HG03025 (cell line): ENCODE data around the gene LETM1.

ENCODE experiments used
- ATAC-seq: cut with Tn5 transposase; IDR thresholded peaks from one replicate; pipeline ENCODE4 v1.9.1; 2021; ENCODE audit warnings: mild to moderate bottlenecking, moderate library complexity; ENCODE audit not compliant: unreplicated experiment, low FRiP score

Gene LETM1

DNA sequence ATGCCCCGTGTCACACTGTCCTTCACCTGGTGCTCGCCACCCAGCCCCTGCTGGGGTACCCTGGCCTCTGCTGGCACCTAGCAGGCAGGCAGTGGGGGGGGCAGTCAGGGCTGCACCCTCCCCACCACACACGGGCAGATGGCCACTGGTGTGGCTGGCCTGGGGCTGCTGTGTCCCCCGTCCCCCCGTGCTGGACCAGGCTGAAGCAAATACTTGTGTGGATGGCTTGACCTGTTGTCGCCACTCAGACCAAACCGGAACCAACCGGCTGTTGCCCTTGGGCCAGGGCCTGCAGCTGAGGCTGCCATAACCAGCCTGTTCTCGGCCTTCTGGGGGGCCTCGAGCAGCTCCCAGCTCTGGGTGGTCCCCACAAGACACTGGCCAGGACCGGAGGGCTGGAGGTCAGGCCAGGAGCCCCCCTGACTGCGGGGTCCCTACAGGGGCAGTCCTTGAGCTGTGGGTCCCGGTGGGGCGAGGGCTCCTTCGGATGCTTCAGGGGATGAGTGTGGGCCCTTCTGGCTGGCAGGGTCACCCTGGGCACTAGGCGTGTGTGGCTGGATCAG, 58.6 kb downstream of the LETM1 start:
- ATAC-seq = no peak

DNA sequence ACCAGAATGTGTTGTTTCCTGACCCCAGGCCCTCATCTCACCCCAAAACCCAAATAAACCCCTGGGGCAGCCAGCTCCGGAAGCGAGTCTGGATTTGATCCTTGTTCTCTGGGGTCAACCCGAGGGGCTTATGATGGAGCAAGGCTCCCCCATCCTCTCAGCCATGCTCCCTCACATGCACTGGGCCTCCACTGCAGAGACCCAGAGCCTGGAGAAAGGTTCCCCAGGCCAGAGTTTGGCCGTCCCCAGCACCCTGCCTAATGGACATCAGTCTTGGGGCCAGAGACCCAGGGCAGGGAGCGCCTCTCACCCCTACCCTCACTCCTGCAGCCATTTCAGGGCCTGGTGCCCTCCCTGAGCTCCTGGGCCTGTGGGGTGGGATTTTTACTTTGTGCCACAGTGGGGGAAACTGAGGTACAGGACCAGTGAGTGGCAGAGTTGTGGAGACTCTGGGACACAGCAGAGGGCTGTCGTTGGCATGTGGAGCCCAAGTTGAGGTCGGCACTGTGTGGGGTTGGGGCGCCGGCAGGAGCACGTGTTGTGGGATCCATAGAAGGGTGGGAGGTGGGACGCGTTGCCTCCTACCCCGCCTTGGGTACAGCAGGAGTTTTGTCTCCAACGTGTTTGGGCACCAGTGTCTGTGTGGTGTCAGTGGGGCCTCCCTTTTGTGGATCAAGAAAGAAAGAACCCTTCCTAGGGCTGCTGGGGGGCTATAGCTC, 59.3 kb downstream of the LETM1 start:
- no peak for ATAC-seq

DNA sequence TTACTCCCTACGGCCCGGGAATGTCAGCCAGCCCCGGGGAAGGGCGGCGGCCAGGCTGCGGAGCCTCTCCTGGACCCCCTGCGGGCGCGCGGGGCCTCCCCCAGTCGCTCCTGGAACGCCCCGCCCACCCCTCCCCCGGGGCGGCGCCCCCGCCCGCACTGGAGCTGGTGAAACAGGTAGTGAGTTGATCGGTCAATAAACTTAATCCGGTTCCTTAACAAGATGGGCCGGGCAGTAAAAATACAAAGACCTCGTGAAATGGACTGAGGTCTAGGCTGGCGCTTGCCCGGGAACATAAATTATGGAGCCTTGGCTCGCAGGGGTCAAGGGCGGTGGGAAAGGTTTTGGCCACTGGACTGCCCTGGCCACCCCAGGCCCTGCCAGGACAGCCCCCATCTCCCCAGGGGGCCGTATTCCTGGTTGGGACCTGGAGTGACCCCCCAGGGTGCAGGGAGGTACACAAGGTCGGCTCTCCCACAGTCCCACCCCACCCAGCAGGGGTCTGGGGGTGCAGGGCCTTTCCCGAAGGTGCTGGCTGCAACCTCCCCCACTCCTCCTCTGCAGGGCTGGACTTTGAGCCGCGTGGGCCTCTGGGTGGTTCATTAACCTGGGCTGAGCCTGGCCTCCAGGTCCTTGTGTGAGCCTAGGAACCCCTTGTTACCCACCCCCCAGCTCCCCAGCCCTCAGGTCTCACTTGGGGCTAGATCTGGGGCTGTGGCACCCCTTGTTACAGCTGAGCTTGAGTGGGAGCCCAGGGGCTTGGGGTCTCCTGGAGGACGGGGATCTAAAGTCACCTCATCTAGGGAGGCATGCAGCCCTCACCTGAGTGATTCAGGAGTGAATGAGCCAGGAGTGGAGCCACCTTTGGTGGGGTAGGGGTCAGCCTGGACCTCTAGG, 60.4 kb downstream of the LETM1 start:
- ATAC-seq = no peak

DNA sequence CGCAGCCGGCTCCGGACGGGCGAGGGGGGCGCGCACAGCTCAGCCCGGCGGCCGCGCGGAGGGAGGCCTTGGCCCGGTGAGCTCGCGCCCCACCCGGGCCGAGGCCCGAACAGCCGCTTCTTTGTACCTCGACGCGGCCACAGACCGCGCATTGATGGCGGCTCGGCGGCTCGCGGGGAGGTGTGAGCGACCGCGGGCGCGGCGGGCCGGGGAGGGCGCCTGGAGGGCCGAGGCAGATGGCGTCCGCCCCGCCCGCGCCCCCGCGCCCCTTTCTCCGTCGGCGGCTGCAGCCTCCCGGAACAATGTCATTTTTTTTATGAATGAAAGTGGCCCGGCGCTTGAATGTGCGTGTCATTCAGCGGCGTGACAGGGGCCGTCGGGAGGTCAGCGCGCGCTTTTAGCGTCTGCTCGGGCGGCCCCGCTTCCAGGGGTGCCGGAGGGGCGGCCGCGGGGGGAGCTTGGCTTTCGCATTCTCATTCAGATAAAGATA, 61.1 kb downstream of the LETM1 start:
- no peak for ATAC-seq

DNA sequence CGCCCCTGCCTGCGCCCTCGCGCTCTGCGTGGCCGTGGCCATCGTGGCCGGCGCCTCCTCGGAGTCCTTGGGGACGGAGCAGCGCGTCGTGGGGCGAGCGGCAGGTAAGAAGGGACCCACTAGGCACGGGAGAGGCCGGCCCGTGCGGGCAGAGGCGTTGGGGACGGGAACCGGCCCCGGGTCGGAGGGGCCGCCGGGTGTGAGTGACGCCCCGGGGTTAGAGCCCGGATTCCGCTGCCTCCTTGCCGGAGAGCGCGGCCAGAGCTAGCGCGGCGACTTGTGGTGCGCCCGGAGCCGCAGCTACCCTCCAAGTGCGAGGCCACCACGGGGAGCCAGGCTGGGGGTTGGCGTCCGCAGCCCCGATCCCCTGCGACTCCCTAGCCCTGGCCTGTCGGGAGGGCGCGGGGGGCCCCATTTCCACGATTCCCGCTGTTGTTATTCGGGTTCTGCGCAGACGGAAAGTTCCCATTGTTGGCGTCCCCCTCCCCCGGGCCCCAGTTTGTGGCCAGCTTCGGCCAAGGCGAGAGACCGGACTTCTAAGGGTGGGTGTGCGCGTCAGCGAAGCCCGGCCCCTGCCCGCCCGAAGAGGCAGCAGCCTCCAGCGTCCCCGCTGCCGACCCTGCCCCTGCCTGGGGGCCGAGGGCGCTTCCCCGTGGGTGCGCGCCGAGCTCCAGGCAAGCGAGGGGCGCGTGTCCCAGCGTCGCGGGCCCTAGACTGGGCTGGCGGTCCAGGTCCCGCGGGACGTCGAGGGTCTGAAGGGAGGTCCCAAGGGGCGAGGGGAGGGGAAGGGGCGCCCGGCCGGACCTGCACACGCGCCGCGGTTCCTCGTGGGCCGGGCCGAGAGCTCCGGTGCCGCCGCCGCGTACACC, 61.8 kb downstream of the LETM1 start:
- ATAC-seq = no peak

DNA sequence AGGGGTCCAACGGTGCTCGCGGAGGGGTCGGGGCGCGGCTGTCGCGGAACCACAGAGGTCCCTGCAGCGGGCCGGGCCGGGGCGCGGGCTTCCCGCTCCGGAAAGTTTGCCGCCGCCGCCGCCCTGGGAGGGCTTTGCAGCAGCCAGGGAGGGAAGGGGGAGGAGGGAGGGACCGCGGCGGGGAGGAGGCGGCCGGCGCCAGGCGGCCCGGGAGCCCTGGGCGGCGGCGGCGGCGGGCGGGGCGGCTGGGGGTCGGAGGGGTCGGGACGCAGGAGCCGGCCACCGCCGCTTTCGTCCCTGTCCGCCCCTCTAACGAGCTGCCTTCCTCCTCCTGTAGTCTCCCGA, 62.5 kb downstream of the LETM1 start:
- no peak for ATAC-seq

- no peak for ATAC-seq
Measured at GRCh38 chr4:1792832-1793495, 63.0 kb downstream of the LETM1 start, which contains the start of gene FGFR3. Gene FGFR3 (plus strand): TSS chr4:1793293. CDS start chr4:1793935, 642 bp downstream.

GRCh38 chr4:1792158-1792831, 63.7 kb downstream of the LETM1 start:
- no peak for ATAC-seq

- ATAC-seq = no peak
Measured at GRCh38 chr4:1790005-1790404, 66.0 kb downstream of the LETM1 start.

DNA sequence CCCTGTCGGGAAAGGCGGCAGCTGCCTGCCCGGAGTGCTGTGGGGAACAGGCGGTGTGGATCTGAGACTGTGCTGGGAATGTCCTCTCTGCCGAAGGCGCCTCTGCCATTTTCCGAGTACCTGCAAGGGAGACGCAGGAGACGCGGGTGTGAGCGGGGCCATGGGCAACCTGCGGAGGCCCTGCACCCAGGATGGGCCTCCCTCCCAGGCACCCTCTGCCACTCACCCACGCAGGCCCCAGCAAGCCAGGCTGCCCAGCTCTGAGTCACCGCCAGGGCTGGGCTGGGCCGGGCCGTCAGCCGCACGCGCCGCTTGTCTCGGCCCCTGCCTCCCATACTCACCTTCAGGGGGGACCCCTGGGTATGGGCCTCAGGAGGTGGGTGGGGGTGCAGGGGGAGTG, 66.4 kb downstream of the LETM1 start:
- no peak for ATAC-seq

- no peak for ATAC-seq
Measured at GRCh38 chr4:1788254-1788973, 67.5 kb downstream of the LETM1 start.

DNA sequence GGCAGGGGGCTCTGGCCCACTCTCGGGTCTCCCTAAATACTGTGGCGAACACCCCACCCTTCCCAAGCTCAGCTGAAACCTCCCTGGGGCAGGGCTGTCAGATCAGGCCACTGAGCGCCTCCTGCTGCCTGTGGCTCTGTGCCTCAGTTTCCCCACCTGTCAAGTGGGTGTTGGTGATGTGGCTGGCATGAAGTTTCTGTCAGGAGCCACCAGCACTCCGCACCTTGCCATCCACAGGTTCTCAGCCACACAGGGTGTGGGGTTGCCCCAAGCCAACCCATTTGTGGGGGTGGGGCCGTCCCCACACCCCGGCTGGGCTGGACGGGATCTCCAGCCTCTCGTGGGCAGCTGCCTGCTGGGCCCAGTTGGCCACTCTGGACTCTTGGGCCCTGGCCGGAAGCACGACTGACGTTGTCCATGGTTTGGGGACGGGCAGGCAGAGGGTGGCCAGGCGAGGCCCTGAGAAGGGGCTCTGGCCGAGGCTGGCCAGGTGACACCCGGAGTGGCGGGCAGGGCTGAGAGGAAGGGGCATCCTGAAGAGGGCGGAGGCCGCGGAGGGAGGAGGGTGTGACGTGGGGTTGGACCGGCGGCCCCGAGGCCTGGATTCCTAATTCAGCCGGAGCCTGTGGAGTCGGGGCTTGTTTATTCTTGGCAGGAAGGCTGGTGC, 68.4 kb downstream of the LETM1 start:
- no peak for ATAC-seq

DNA sequence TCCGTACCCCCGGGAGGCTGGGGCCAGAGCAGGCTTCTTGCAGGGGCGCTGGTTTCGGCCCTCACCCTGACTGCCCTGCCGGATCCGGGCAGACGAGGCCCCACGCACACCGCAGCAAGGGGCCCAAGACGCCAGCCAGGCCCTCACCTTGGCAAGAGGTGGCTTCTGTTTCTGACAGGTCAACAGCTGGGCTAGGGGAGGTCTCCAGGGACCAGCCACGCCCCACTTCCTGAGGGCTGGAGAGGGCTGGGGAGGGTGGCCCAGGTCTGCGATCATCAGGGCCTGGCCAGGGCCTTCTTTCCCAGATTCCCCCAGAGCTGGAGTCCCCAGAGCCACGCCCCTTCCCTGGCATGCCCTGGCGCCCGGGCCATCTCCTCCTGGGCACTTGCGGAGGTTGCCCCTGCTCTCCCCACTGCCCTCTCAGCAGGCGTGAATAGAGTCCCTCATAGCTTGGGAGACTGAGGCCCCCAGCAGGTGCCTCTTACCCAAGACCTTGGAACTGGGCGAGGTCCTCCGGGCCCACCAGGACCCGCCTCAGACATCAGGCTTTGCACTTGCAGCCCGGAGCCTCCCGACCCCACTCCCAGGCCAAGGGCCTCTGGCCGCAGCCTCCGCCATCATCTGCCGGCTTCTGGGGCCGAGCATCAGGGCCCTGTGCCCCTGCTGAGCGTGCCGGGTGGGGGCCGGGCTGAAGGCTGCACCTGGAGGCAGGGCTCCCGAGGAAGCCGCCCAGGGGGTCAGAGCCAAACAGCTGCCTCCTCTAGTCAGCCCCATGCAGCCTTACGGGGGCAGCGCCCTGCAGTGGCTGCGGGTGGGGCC, 69.2 kb downstream of the LETM1 start:
- no peak for ATAC-seq

- ATAC-seq = no peak
Measured at GRCh38 chr4:1785592-1785991, 70.4 kb downstream of the LETM1 start.

DNA sequence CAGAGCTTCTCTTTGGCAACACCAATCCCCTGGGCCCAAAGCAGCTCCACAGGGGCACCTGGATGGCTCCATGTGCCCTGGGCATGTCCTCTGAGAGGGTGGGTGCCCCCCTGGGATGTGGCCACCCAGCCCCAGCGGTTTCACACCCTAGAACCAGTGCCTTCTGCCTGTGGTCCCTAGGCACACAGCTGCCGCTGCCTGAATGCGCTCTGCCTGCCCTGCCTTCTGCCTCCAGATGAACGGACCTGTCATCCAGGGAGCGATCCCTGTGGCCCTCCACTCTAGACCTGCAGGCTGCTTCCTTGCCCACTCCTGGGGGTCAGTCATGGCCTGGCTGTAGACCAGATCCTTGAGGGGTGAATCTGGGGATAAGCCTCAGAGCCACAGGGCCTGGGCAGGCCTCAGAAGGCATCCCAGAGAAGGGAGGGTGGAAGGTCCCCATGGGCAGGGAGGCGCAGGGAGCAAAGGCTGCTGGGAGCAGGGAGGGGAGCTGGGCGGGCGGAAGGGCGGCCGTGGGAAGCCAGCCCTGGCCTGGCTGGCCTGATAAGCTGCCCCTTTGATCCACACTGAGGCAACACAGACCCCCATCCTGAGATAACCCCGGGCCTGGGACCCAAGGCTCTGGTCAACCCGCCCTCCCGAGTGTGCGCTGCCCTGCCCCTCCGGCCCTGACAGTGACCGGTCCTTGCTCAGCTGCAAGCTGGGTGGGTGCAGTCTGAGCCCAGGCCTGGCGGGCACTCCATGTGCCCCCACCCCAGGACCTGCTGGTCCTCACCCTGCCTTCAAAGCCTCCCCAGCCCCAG, 71.0 kb downstream of the LETM1 start:
- ATAC-seq = no peak

GRCh38 chr4:1784395-1784788, 71.6 kb downstream of the LETM1 start:
- ATAC-seq = no peak

DNA sequence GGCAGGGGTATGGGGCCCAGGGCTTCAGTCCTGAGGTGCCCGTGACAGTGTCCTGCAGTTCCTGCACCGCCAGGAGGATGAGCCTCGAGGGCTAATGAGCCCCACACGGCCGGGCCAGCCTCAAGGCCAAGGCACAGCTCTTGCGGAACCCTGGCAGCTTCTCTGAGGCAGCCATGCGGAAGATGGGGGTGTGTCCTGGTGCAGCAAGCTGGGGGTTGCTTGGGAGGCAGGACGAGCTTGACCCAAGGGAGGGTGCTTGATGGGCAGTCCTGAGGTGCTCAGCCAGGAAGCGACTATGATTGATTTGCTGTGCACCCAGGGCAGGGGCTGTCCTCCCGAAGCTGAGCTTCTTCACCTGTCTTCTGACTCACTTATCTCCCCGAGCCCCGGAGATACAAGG, 72.0 kb downstream of the LETM1 start:
- no peak for ATAC-seq
